GM19238 (cell line): ENCODE results near the gene RAB5A.
"Not testable (repeated sequence)": the region's sequence is repeated elsewhere in the genome, so short reads cannot be mapped to it uniquely, and the experiment has no call there.

ENCODE experiments used
- DNase-seq: peaks from one replicate; pipeline ENCODE4 v3.0.0; 2011; ENCODE audit warnings: low spot score; ENCODE audit not compliant: insufficient read length

RAB5A gene

GRCh38 chr3:20023623-20024405, 76.9 kb downstream of the RAB5A start:
- no peak for DNase-seq

GRCh38 chr3:20027136-20027535, 80.2 kb downstream of the RAB5A start:
- DNase-seq = no peak

GRCh38 chr3:20028905-20029331, 82.0 kb downstream of the RAB5A start:
- no peak for DNase-seq

- DNase-seq = not testable (repeated sequence)
Measured at GRCh38 chr3:20031939-20032338, 85.0 kb downstream of the RAB5A start.
